ENCODE results near the gene NDUFAF7. TPM values are rescaled to one million over a fixed set of nuclear protein-coding genes. Genes with fewer than 3 reads are reported as not detected.

NDUFAF7 gene
- total and polyA plus RNA-seq, 9 of the 15 experiments (the other 6 are each of a cell fraction or from before 2014, with no cell fraction given), result 14.9 to 41.6 (median 23.9) TPM

DNA sequence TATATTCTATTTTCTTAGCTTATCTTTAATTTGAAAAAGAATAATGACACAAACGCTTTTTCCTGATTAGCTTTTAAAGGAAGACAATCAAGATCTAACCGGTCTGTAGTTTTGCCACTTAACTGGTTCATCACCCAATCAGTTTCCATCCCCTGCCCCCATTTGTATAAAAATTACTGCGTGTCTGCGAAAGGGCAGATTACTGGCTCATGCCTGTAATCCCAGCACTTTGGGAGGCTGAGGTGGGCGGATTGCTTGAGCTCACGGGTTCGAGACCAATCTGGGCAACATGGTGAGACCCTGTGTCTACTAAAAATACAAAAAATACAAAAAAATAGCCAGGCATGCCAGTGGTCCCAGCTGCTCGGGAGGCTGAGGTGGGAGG lies 32.8 kb upstream of the NDUFAF7 start (continued):
- TF ChIP-seq, protein P1, sequence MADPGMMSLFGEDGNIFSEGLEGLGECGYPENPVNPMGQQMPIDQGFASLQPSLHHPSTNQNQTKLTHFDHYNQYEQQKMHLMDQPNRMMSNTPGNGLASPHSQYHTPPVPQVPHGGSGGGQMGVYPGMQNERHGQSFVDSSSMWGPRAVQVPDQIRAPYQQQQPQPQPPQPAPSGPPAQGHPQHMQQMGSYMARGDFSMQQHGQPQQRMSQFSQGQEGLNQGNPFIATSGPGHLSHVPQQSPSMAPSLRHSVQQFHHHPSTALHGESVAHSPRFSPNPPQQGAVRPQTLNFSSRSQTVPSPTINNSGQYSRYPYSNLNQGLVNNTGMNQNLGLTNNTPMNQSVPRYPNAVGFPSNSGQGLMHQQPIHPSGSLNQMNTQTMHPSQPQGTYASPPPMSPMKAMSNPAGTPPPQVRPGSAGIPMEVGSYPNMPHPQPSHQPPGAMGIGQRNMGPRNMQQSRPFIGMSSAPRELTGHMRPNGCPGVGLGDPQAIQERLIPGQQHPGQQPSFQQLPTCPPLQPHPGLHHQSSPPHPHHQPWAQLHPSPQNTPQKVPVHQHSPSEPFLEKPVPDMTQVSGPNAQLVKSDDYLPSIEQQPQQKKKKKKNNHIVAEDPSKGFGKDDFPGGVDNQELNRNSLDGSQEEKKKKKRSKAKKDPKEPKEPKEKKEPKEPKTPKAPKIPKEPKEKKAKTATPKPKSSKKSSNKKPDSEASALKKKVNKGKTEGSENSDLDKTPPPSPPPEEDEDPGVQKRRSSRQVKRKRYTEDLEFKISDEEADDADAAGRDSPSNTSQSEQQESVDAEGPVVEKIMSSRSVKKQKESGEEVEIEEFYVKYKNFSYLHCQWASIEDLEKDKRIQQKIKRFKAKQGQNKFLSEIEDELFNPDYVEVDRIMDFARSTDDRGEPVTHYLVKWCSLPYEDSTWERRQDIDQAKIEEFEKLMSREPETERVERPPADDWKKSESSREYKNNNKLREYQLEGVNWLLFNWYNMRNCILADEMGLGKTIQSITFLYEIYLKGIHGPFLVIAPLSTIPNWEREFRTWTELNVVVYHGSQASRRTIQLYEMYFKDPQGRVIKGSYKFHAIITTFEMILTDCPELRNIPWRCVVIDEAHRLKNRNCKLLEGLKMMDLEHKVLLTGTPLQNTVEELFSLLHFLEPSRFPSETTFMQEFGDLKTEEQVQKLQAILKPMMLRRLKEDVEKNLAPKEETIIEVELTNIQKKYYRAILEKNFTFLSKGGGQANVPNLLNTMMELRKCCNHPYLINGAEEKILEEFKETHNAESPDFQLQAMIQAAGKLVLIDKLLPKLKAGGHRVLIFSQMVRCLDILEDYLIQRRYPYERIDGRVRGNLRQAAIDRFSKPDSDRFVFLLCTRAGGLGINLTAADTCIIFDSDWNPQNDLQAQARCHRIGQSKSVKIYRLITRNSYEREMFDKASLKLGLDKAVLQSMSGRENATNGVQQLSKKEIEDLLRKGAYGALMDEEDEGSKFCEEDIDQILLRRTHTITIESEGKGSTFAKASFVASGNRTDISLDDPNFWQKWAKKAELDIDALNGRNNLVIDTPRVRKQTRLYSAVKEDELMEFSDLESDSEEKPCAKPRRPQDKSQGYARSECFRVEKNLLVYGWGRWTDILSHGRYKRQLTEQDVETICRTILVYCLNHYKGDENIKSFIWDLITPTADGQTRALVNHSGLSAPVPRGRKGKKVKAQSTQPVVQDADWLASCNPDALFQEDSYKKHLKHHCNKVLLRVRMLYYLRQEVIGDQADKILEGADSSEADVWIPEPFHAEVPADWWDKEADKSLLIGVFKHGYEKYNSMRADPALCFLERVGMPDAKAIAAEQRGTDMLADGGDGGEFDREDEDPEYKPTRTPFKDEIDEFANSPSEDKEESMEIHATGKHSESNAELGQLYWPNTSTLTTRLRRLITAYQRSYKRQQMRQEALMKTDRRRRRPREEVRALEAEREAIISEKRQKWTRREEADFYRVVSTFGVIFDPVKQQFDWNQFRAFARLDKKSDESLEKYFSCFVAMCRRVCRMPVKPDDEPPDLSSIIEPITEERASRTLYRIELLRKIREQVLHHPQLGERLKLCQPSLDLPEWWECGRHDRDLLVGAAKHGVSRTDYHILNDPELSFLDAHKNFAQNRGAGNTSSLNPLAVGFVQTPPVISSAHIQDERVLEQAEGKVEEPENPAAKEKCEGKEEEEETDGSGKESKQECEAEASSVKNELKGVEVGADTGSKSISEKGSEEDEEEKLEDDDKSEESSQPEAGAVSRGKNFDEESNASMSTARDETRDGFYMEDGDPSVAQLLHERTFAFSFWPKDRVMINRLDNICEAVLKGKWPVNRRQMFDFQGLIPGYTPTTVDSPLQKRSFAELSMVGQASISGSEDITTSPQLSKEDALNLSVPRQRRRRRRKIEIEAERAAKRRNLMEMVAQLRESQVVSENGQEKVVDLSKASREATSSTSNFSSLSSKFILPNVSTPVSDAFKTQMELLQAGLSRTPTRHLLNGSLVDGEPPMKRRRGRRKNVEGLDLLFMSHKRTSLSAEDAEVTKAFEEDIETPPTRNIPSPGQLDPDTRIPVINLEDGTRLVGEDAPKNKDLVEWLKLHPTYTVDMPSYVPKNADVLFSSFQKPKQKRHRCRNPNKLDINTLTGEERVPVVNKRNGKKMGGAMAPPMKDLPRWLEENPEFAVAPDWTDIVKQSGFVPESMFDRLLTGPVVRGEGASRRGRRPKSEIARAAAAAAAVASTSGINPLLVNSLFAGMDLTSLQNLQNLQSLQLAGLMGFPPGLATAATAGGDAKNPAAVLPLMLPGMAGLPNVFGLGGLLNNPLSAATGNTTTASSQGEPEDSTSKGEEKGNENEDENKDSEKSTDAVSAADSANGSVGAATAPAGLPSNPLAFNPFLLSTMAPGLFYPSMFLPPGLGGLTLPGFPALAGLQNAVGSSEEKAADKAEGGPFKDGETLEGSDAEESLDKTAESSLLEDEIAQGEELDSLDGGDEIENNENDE (IDR thresholded peaks at IDR 0.05; ENCODE audit: low read depth, low read length), result no peak
- TF ChIP-seq, protein P2, sequence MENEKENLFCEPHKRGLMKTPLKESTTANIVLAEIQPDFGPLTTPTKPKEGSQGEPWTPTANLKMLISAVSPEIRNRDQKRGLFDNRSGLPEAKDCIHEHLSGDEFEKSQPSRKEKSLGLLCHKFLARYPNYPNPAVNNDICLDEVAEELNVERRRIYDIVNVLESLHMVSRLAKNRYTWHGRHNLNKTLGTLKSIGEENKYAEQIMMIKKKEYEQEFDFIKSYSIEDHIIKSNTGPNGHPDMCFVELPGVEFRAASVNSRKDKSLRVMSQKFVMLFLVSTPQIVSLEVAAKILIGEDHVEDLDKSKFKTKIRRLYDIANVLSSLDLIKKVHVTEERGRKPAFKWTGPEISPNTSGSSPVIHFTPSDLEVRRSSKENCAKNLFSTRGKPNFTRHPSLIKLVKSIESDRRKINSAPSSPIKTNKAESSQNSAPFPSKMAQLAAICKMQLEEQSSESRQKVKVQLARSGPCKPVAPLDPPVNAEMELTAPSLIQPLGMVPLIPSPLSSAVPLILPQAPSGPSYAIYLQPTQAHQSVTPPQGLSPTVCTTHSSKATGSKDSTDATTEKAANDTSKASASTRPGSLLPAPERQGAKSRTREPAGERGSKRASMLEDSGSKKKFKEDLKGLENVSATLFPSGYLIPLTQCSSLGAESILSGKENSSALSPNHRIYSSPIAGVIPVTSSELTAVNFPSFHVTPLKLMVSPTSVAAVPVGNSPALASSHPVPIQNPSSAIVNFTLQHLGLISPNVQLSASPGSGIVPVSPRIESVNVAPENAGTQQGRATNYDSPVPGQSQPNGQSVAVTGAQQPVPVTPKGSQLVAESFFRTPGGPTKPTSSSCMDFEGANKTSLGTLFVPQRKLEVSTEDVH (IDR thresholded peaks at IDR 0.05; ENCODE audit: low read depth, partially characterized antibody), result no peak
- TF ChIP-seq HMG20A (CRISPR knock-in tag; conservative IDR thresholded peaks at IDR 0.05) (no peak), BRF1 (IDR thresholded peaks at IDR 0.05; ENCODE audit: borderline replicate concordance, extremely low read depth, insufficient read length) (no peak), ARID2 (IDR thresholded peaks at IDR 0.05) (no peak), KDM4B (IDR thresholded peaks at IDR 0.05; ENCODE audit: borderline replicate concordance in 2 of 2, low read depth in 1 of 2) (no peak)
- TF ChIP-seq, protein P3, sequence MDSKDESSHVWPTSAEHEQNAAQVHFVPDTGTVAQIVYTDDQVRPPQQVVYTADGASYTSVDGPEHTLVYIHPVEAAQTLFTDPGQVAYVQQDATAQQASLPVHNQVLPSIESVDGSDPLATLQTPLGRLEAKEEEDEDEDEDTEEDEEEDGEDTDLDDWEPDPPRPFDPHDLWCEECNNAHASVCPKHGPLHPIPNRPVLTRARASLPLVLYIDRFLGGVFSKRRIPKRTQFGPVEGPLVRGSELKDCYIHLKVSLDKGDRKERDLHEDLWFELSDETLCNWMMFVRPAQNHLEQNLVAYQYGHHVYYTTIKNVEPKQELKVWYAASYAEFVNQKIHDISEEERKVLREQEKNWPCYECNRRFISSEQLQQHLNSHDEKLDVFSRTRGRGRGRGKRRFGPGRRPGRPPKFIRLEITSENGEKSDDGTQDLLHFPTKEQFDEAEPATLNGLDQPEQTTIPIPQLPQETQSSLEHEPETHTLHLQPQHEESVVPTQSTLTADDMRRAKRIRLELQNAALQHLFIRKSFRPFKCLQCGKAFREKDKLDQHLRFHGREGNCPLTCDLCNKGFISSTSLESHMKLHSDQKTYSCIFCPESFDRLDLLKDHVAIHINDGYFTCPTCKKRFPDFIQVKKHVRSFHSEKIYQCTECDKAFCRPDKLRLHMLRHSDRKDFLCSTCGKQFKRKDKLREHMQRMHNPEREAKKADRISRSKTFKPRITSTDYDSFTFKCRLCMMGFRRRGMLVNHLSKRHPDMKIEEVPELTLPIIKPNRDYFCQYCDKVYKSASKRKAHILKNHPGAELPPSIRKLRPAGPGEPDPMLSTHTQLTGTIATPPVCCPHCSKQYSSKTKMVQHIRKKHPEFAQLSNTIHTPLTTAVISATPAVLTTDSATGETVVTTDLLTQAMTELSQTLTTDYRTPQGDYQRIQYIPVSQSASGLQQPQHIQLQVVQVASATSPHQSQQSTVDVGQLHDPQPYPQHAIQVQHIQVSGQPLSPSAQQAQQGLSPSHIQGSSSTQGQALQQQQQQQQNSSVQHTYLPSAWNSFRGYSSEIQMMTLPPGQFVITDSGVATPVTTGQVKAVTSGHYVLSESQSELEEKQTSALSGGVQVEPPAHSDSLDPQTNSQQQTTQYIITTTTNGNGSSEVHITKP (IDR thresholded peaks at IDR 0.05; ENCODE audit: partially characterized antibody), result no peak

Data from K562 (cell line).